PFSK-1 (cell line): ENCODE measurements around the gene NPFF.

Experiments
- POLR2AphosphoS5 ChIP-seq: IDR thresholded peaks from 2 replicates; pipeline ENCODE4 v1.6.1; 2012; ENCODE audit warnings: low read depth, mild to moderate bottlenecking, control low read depth, low read length, moderate library complexity
- REST ChIP-seq, 2 experiments: IDR thresholded peaks; 2 replicates each; pipeline versions ENCODE4 v1.6.1 to v1.8.0; 2011 to 2012; ENCODE audit warnings: low read depth in 2 of 2, low read length in 2 of 2, control low read depth in 1 of 2, inconsistent platforms in 1 of 2, mild to moderate bottlenecking in 1 of 2, moderate library complexity in 1 of 2; ENCODE audit not compliant: insufficient read depth in 1 of 2
- SIN3A ChIP-seq: IDR thresholded peaks from 2 replicates; pipeline ENCODE4 v1.6.1; 2012; ENCODE audit warnings: mild to moderate bottlenecking, low read length, moderate library complexity, borderline replicate concordance; ENCODE audit not compliant: insufficient read depth

GRCh38 chr12:53530920-53531319 is 23.6 kb upstream of the NPFF start:
- TF ChIP-seq POLR2AphosphoS5 (no peak), REST (IDR thresholded peaks at IDR 0.05; ENCODE audit: insufficient read depth in 1 of 2, low read depth in 2 of 2, low read length in 2 of 2) (no peak), SIN3A (no peak)
